ENCODE data around the gene PABPC3. TPM values are rescaled to one million over a fixed set of nuclear protein-coding genes. Genes with fewer than 3 reads are reported as not detected.

PABPC3 gene
- polyA plus RNA-seq, 1 of the 3 experiments (the other 2 are of a cell fraction), result 0.02 TPM

- H3K36me3 ChIP-seq (replicated peaks in 1 of 2; ENCODE audit: control insufficient read depth in 1 of 2, insufficient read depth in 2 of 2, low read length in 1 of 2), result no peaks in the 10 kb centered on the region
- H4K20me1 ChIP-seq (ENCODE audit: insufficient read depth), result no peaks in the 10 kb centered on the region
- DNase-seq, result peak; percentile 71
- no peak overlapping the region for H2AFZ ChIP-seq (ENCODE audit: low read depth)
- WGBS (ENCODE audit: low lambda C conversion rate), result 13% methylated on average over 3 of the region's 3 CpGs
- no peaks in the 10 kb centered on the region for H3K4me1 ChIP-seq (ENCODE audit: control insufficient read depth in 1 of 2, insufficient read depth in 2 of 2, low read depth in 1 of 2, low read length in 1 of 2)
- H3K4me2 ChIP-seq, result no peak overlapping the region
- CTCF ChIA-PET, result interaction anchor here (0.6 to 3.4 kb wide), 27 partner anchors 8 to 391 kb away, joined by 3 to 27 read pairs (median 4); partner anchors contain the start of gene PABPC3
- POLR2A ChIA-PET, result no interaction called here
- H3K79me2 ChIP-seq (ENCODE audit: insufficient read depth), result no peaks in the 10 kb centered on the region
- H3K4me3 ChIP-seq (ENCODE audit: low read depth in 2 of 2, low read length in 1 of 2), result no peak overlapping the region; a peak in 1 of 4 replicates
- TF ChIP-seq RAD21 (IDR thresholded peaks at IDR 0.05; ENCODE audit: low read length), result peak; percentile 71
- no peak for TF ChIP-seq RXRA (IDR thresholded peaks at IDR 0.05; ENCODE audit: borderline replicate concordance, low read depth)
- TF ChIP-seq, protein P1, sequence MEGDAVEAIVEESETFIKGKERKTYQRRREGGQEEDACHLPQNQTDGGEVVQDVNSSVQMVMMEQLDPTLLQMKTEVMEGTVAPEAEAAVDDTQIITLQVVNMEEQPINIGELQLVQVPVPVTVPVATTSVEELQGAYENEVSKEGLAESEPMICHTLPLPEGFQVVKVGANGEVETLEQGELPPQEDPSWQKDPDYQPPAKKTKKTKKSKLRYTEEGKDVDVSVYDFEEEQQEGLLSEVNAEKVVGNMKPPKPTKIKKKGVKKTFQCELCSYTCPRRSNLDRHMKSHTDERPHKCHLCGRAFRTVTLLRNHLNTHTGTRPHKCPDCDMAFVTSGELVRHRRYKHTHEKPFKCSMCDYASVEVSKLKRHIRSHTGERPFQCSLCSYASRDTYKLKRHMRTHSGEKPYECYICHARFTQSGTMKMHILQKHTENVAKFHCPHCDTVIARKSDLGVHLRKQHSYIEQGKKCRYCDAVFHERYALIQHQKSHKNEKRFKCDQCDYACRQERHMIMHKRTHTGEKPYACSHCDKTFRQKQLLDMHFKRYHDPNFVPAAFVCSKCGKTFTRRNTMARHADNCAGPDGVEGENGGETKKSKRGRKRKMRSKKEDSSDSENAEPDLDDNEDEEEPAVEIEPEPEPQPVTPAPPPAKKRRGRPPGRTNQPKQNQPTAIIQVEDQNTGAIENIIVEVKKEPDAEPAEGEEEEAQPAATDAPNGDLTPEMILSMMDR (IDR thresholded peaks at IDR 0.05), result peak; percentile 89
- TF ChIP-seq EP300 (IDR thresholded peaks at IDR 0.05; ENCODE audit: borderline replicate concordance in 1 of 2, low read depth in 1 of 2, low read length in 1 of 2), result no peak
- TF ChIP-seq EZH2phosphoT487 (IDR thresholded peaks at IDR 0.05; ENCODE audit: borderline replicate concordance, low read depth), result no peak
- TF ChIP-seq, protein P2, sequence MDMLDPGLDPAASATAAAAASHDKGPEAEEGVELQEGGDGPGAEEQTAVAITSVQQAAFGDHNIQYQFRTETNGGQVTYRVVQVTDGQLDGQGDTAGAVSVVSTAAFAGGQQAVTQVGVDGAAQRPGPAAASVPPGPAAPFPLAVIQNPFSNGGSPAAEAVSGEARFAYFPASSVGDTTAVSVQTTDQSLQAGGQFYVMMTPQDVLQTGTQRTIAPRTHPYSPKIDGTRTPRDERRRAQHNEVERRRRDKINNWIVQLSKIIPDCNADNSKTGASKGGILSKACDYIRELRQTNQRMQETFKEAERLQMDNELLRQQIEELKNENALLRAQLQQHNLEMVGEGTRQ (IDR thresholded peaks at IDR 0.05; ENCODE audit: borderline replicate concordance, low read depth, low read length), result no peak
- TF ChIP-seq, protein P3, sequence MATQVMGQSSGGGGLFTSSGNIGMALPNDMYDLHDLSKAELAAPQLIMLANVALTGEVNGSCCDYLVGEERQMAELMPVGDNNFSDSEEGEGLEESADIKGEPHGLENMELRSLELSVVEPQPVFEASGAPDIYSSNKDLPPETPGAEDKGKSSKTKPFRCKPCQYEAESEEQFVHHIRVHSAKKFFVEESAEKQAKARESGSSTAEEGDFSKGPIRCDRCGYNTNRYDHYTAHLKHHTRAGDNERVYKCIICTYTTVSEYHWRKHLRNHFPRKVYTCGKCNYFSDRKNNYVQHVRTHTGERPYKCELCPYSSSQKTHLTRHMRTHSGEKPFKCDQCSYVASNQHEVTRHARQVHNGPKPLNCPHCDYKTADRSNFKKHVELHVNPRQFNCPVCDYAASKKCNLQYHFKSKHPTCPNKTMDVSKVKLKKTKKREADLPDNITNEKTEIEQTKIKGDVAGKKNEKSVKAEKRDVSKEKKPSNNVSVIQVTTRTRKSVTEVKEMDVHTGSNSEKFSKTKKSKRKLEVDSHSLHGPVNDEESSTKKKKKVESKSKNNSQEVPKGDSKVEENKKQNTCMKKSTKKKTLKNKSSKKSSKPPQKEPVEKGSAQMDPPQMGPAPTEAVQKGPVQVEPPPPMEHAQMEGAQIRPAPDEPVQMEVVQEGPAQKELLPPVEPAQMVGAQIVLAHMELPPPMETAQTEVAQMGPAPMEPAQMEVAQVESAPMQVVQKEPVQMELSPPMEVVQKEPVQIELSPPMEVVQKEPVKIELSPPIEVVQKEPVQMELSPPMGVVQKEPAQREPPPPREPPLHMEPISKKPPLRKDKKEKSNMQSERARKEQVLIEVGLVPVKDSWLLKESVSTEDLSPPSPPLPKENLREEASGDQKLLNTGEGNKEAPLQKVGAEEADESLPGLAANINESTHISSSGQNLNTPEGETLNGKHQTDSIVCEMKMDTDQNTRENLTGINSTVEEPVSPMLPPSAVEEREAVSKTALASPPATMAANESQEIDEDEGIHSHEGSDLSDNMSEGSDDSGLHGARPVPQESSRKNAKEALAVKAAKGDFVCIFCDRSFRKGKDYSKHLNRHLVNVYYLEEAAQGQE (IDR thresholded peaks at IDR 0.05; ENCODE audit: low read depth, low read length), result no peak
- TF ChIP-seq, protein P4, sequence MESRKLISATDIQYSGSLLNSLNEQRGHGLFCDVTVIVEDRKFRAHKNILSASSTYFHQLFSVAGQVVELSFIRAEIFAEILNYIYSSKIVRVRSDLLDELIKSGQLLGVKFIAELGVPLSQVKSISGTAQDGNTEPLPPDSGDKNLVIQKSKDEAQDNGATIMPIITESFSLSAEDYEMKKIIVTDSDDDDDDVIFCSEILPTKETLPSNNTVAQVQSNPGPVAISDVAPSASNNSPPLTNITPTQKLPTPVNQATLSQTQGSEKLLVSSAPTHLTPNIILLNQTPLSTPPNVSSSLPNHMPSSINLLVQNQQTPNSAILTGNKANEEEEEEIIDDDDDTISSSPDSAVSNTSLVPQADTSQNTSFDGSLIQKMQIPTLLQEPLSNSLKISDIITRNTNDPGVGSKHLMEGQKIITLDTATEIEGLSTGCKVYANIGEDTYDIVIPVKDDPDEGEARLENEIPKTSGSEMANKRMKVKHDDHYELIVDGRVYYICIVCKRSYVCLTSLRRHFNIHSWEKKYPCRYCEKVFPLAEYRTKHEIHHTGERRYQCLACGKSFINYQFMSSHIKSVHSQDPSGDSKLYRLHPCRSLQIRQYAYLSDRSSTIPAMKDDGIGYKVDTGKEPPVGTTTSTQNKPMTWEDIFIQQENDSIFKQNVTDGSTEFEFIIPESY (IDR thresholded peaks at IDR 0.05; ENCODE audit: borderline replicate concordance, low read depth), result no peak
- TF ChIP-seq GATA2 (CRISPR knock-in tag; IDR thresholded peaks at IDR 0.05), result no peak
- no peak for TF ChIP-seq TEAD4 (IDR thresholded peaks at IDR 0.05; ENCODE audit: borderline replicate concordance, insufficient read depth)
- peak; percentile 65 for TF ChIP-seq SMC3 (IDR thresholded peaks at IDR 0.05; ENCODE audit: low read depth, low read length)
- H3F3A ChIP-seq (replicated peaks; ENCODE audit: insufficient read depth), result no peaks in the 10 kb centered on the region
- peaks cover 9% of the 10 kb centered on the region; the same call in 1 of the 2 replicates for H3K27me3 ChIP-seq (ENCODE audit: insufficient read depth)
- H3K9me3 ChIP-seq, result no peaks in the 10 kb centered on the region
- H3K9me2 ChIP-seq, result no peaks in the 10 kb centered on the region
- no peak overlapping the region for H3K27ac ChIP-seq (ENCODE audit: low read depth in 2 of 2, low read length in 1 of 2)
- H3K9ac ChIP-seq, result no peak overlapping the region
Observed at GRCh38 chr13:25114220-25114619, 18.3 kb downstream of the PABPC3 start.
